Endothelial cell of umbilical vein (primary cell): ENCODE measurements around the gene RIMOC1.

Source experiments
- MAX ChIP-seq: IDR thresholded peaks from 2 replicates; pipeline ENCODE4 v1.6.1; 2011; ENCODE audit not compliant: insufficient read depth, insufficient read length
- POLR2A ChIP-seq: IDR thresholded peaks from 2 replicates; pipeline ENCODE4 v1.6.1; 2012; ENCODE audit warnings: low read depth, mild to moderate bottlenecking, control low read depth, low read length
- POLR2AphosphoS5 ChIP-seq: IDR thresholded peaks from 2 replicates; pipeline ENCODE4 v1.6.1; 2012; ENCODE audit warnings: low read depth, mild to moderate bottlenecking, control low read depth, low read length, moderate library complexity; ENCODE audit not compliant: insufficient read depth
- TF ChIP-seq, protein P1 (sequence below), 2 donors: IDR thresholded peaks; 1 replicate in 1 of 2; 2 replicates in 1 of 2; pipeline ENCODE4 v1.5.1; 2011; ENCODE audit warnings: low read length in 2 of 2, mild to moderate bottlenecking in 2 of 2, moderate library complexity in 2 of 2, control low read depth in 1 of 2, inconsistent platforms in 1 of 2, low read depth in 1 of 2; ENCODE audit not compliant: insufficient read depth in 1 of 2; ENCODE audit errors: extremely low read depth in 1 of 2

DNA sequence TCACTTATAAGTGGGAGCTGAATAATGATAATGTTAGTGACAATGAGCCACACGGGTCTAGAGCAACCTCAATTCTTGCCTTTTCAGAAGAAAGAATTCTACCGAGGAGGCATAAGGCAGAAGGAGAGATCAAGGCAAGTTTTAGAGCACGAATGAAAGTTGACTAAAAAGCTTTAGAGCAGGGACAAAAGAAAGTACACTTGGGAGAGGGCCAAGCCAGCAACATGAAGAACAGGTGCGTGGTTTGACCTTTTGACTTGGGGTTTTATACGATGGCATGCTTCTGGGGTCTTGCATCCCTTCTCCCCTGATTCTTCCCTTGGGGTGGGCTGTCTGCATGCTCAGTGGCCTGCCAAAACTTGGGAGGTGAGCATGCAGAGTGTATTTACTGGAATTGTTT is 21.4 kb upstream of the RIMOC1 start:
- no peak for TF ChIP-seq MAX
- TF ChIP-seq, protein P1, sequence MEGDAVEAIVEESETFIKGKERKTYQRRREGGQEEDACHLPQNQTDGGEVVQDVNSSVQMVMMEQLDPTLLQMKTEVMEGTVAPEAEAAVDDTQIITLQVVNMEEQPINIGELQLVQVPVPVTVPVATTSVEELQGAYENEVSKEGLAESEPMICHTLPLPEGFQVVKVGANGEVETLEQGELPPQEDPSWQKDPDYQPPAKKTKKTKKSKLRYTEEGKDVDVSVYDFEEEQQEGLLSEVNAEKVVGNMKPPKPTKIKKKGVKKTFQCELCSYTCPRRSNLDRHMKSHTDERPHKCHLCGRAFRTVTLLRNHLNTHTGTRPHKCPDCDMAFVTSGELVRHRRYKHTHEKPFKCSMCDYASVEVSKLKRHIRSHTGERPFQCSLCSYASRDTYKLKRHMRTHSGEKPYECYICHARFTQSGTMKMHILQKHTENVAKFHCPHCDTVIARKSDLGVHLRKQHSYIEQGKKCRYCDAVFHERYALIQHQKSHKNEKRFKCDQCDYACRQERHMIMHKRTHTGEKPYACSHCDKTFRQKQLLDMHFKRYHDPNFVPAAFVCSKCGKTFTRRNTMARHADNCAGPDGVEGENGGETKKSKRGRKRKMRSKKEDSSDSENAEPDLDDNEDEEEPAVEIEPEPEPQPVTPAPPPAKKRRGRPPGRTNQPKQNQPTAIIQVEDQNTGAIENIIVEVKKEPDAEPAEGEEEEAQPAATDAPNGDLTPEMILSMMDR (IDR thresholded peaks at IDR 0.05; ENCODE audit: extremely low read depth in 1 of 2, insufficient read depth in 1 of 2, low read depth in 1 of 2, low read length in 2 of 2) = no peak
- TF ChIP-seq POLR2AphosphoS5 = no peak
- TF ChIP-seq POLR2A = no peak
